ENCODE measurements around the gene GRIK2.

Gene GRIK2

GRCh38 chr6:101458336-101458735 lies 64.8 kb downstream of the GRIK2 start:
- DNase-seq = no peak

GRCh38 chr6:101458826-101459225 lies 65.3 kb downstream of the GRIK2 start:
- DNase-seq = no peak

- no peak for DNase-seq
These were observed 69.1 kb downstream of the GRIK2 start for GRCh38 chr6:101462576-101462975.

- DNase-seq = no peak
These were observed 72.4 kb downstream of the GRIK2 start for GRCh38 chr6:101465863-101466262.

- DNase-seq = no peak
These were observed 83.9 kb downstream of the GRIK2 start for GRCh38 chr6:101477436-101477835.

- DNase-seq = no peak
These were observed 85.4 kb downstream of the GRIK2 start for GRCh38 chr6:101478891-101479290.

GRCh38 chr6:101482606-101483005 lies 89.1 kb downstream of the GRIK2 start:
- DNase-seq = no peak

GRCh38 chr6:101484781-101485180 lies 91.3 kb downstream of the GRIK2 start:
- no peak for DNase-seq

- DNase-seq = no peak
These were observed 92.6 kb downstream of the GRIK2 start for GRCh38 chr6:101486124-101486523.

- DNase-seq = no peak
These were observed 93.2 kb downstream of the GRIK2 start for GRCh38 chr6:101486726-101487125.

- no peak for DNase-seq
These were observed 95.9 kb downstream of the GRIK2 start for GRCh38 chr6:101489456-101489855.

GRCh38 chr6:101490857-101491256 lies 97.3 kb downstream of the GRIK2 start:
- DNase-seq = no peak

- DNase-seq = no peak
These were observed 109.3 kb downstream of the GRIK2 start for GRCh38 chr6:101502818-101503217.

GRCh38 chr6:101509536-101509935 lies 116.0 kb downstream of the GRIK2 start:
- no peak for DNase-seq

- no peak for DNase-seq
These were observed 119.7 kb downstream of the GRIK2 start for GRCh38 chr6:101513181-101513580.

- no peak for DNase-seq
These were observed 123.1 kb downstream of the GRIK2 start for GRCh38 chr6:101516578-101516977.

GRCh38 chr6:101517632-101518031 lies 124.1 kb downstream of the GRIK2 start:
- no peak for DNase-seq

- DNase-seq = no peak
These were observed 128.7 kb downstream of the GRIK2 start for GRCh38 chr6:101522254-101522653.

- DNase-seq = no peak
These were observed 134.0 kb downstream of the GRIK2 start for GRCh38 chr6:101527467-101527866.

GRCh38 chr6:101528801-101529200 lies 135.3 kb downstream of the GRIK2 start:
- DNase-seq = no peak

GRCh38 chr6:101531538-101531937 lies 138.0 kb downstream of the GRIK2 start:
- no peak for DNase-seq

GRCh38 chr6:101534386-101534785 lies 140.9 kb downstream of the GRIK2 start:
- DNase-seq = no peak

GRCh38 chr6:101534821-101535220 lies 141.3 kb downstream of the GRIK2 start:
- no peak for DNase-seq

- no peak for DNase-seq
These were observed 144.3 kb downstream of the GRIK2 start for GRCh38 chr6:101537753-101538316.

GRCh38 chr6:101539510-101540245 lies 146.2 kb downstream of the GRIK2 start:
- DNase-seq = no peak
